DOHH2 (cell line): ENCODE data around the gene DCLK3.

ENCODE experiments used
- H3F3A ChIP-seq: fragments of 200-600 bp; sonication (generic), shearing (Covaris generic); 2 replicates; pipeline ENCODE4 v1.6.0; 2016; ENCODE audit warnings: antibody characterized with exemption, mild to moderate bottlenecking; ENCODE audit not compliant: control insufficient read depth, insufficient read depth
- H3K27ac ChIP-seq: fragments of 200-600 bp; sonication (generic); 2 replicates; pipeline ENCODE4 v1.5.1; 2014; ENCODE audit warnings: low read depth, mild to moderate bottlenecking, low read length, moderate library complexity
- H3K27me3 ChIP-seq: fragments of 200-600 bp; sonication (generic); 2 replicates; pipeline ENCODE4 v1.6.1; 2014; ENCODE audit warnings: mild to moderate bottlenecking, low read length, mixed read lengths; ENCODE audit not compliant: control insufficient read depth
- H3K36me3 ChIP-seq: fragments of 200-600 bp; sonication (generic); 2 replicates; pipeline ENCODE4 v1.6.1; 2014; ENCODE audit warnings: mild to moderate bottlenecking, low read length, moderate library complexity, mixed read lengths; ENCODE audit not compliant: control insufficient read depth
- H3K4me1 ChIP-seq: fragments of 200-600 bp; sonication (generic); 2 replicates; pipeline ENCODE4 v1.6.1; 2014; ENCODE audit warnings: mild to moderate bottlenecking, low read length, mixed read lengths; ENCODE audit not compliant: control insufficient read depth
- H3K4me2 ChIP-seq: fragments of 200-600 bp; sonication (generic); 2 replicates; pipeline ENCODE4 v1.6.0; 2014; ENCODE audit warnings: mild to moderate bottlenecking, low read length, moderate library complexity
- H3K4me3 ChIP-seq: fragments of 200-600 bp; sonication (generic); 2 replicates; pipeline ENCODE4 v1.5.1; 2014; ENCODE audit warnings: mild to moderate bottlenecking, low read length, mixed read lengths
- H3K79me2 ChIP-seq: fragments of 200-600 bp; sonication (generic); 2 replicates; pipeline ENCODE4 v1.6.1; 2014; ENCODE audit warnings: mild to moderate bottlenecking, low read length, mixed read lengths; ENCODE audit not compliant: control insufficient read depth
- H3K9me2 ChIP-seq: fragments of 200-600 bp; sonication (generic); replicated peaks from 2 replicates; pipeline ENCODE4 v1.6.1; 2014; ENCODE audit warnings: mild to moderate bottlenecking, low read length, mixed read lengths; ENCODE audit not compliant: control insufficient read depth
- H3K9me3 ChIP-seq: fragments of 200-600 bp; sonication (generic); 2 replicates; pipeline ENCODE4 v1.6.1; 2014; ENCODE audit warnings: antibody characterized with exemption, low read length, mixed read lengths; ENCODE audit not compliant: control insufficient read depth, insufficient read depth
- H4K20me1 ChIP-seq: fragments of 200-600 bp; sonication (generic); 2 replicates; pipeline ENCODE4 v1.6.0; 2014; ENCODE audit warnings: low read depth, mild to moderate bottlenecking, antibody characterized with exemption, low read length, moderate library complexity; ENCODE audit not compliant: control insufficient read depth, insufficient read depth
- EZH2phosphoT487 ChIP-seq: fragments of 200-600 bp; sonication (generic); IDR thresholded peaks from 2 replicates; pipeline ENCODE4 v1.6.1; 2017; ENCODE audit warnings: borderline replicate concordance, mild to moderate bottlenecking, antibody characterized with exemption, low read length, moderate library complexity, mixed read lengths
- TF ChIP-seq, protein P1 (sequence below): fragments of 200-600 bp; sonication (generic); IDR thresholded peaks from one replicate; pipeline ENCODE4 v1.5.1; 2014; ENCODE audit warnings: antibody characterized with exemption, mild to moderate bottlenecking, low read depth, low read length; ENCODE audit not compliant: poor library complexity, severe bottlenecking

DCLK3 gene

DNA sequence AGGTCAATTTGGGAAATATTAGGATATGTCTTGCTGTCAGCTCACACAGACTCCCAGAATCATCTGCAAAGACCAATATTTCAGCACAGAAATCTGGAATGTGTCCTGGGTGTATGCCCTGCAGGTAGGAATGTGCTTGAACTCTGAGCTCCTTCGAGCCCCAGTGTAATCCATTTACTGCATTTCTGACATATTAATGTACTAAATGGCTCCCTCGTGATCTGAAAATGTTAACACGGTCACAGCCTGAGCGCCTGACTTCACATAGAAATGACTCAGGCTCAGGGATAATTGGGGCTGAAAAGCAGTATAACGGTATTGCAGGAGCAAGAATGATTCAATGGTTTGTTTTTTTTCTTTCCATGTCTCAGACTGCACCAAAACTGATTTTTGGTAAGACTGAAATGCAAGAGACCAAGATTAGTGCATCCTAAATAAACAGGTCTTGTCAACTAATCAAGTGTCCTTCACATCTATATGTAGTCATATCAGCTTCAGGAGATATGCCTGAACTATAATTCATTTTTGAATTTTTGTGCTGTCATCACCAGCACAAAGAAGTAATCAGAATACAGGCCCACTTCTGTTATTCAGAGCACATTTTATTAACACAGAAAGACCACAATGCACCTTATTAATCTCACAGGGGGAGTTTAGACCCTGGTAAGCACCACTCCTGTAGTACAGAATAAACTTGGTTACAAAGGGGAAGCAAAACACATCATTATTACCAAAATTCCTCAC, 49.8 kb downstream of the DCLK3 start:
- TF ChIP-seq, protein P1, sequence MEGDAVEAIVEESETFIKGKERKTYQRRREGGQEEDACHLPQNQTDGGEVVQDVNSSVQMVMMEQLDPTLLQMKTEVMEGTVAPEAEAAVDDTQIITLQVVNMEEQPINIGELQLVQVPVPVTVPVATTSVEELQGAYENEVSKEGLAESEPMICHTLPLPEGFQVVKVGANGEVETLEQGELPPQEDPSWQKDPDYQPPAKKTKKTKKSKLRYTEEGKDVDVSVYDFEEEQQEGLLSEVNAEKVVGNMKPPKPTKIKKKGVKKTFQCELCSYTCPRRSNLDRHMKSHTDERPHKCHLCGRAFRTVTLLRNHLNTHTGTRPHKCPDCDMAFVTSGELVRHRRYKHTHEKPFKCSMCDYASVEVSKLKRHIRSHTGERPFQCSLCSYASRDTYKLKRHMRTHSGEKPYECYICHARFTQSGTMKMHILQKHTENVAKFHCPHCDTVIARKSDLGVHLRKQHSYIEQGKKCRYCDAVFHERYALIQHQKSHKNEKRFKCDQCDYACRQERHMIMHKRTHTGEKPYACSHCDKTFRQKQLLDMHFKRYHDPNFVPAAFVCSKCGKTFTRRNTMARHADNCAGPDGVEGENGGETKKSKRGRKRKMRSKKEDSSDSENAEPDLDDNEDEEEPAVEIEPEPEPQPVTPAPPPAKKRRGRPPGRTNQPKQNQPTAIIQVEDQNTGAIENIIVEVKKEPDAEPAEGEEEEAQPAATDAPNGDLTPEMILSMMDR = no peak
- no peak for TF ChIP-seq EZH2phosphoT487
- peaks cover 18% of the 10 kb centered on the region for H3K27me3 ChIP-seq
- H3K36me3 ChIP-seq = no peaks in the 10 kb centered on the region
- H3K4me3 ChIP-seq = no peak overlapping the region
- no peak overlapping the region for H3K4me2 ChIP-seq
- no peaks in the 10 kb centered on the region for H3K9me3 ChIP-seq
- no peaks in the 10 kb centered on the region for H4K20me1 ChIP-seq
- no peaks in the 10 kb centered on the region for H3K9me2 ChIP-seq
- H3K27ac ChIP-seq = no peak overlapping the region
- H3K4me1 ChIP-seq = no peaks in the 10 kb centered on the region
- H3K79me2 ChIP-seq = no peaks in the 10 kb centered on the region
- no peaks in the 10 kb centered on the region for H3F3A ChIP-seq

DNA sequence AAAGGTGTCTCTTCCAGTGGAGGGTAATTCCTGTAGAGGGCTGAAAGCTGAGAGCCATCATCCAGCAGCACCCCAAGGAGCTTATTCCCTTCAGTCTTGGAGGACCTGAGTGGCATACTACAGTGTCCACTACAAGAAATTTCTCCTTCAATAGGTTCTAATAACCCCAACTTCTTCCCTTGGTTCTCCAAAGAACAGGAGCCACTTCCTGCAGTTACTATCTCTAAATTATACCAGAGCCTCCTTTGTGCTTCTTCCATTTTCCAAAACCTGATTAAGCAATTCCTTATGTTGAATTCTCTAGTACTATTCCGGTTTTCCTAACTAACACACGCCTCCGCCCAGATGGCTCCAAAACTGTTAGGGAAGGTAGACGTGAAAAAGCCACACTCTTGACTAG, 50.4 kb downstream of the DCLK3 start:
- H3K4me2 ChIP-seq = no peak overlapping the region
- H3K27me3 ChIP-seq = peaks cover 18% of the 10 kb centered on the region
- no peak for TF ChIP-seq EZH2phosphoT487
- TF ChIP-seq, protein P1 = no peak

DNA sequence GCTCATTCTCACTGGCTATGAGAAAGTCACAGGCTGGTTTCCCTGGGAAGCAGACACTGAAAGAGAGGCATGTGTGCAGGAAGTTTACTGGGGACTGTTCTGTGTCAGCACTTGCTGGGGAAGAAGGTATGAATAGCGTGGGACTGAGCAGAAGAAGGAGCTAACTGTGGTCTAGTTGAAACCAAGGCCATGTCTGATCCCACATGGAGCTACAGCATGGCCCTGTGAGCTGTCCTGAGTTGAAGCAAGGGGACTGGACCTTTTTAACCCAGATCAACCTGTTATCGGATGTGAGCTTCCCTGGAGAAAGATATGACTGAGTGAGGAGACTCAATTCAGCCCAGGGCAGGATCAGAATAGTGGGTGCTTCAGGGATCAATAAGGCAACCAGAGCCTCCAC, 53.7 kb downstream of the DCLK3 start:
- H3K27me3 ChIP-seq = peaks cover 13% of the 10 kb centered on the region
- no peaks in the 10 kb centered on the region for H3K79me2 ChIP-seq
- H3K27ac ChIP-seq = no peak overlapping the region
- H3F3A ChIP-seq = no peaks in the 10 kb centered on the region
- H4K20me1 ChIP-seq = no peaks in the 10 kb centered on the region
- H3K4me2 ChIP-seq = no peak overlapping the region
- H3K9me2 ChIP-seq = no peaks in the 10 kb centered on the region
- H3K4me1 ChIP-seq = no peaks in the 10 kb centered on the region
- no peak for TF ChIP-seq EZH2phosphoT487
- TF ChIP-seq, protein P1 = no peak
- no peaks in the 10 kb centered on the region for H3K9me3 ChIP-seq
- no peaks in the 10 kb centered on the region for H3K36me3 ChIP-seq
- no peak overlapping the region for H3K4me3 ChIP-seq

More for the DNA sequence above, 50.4 kb downstream of the DCLK3 start:
- Histone ChIP-seq H3K79me2 (no peaks in the 10 kb centered on the region), H3K36me3 (no peaks in the 10 kb centered on the region), H3K4me3 (no peak overlapping the region), H3K9me2 (no peaks in the 10 kb centered on the region), H4K20me1 (no peaks in the 10 kb centered on the region), H3K9me3 (no peaks in the 10 kb centered on the region), H3K4me1 (no peaks in the 10 kb centered on the region), H3K27ac (no peak overlapping the region), H3F3A (no peaks in the 10 kb centered on the region)
